ENCODE measurements around the gene HYOU1.

GRCh38 chr11:119025541-119025940 lies 31.5 kb downstream of the HYOU1 start:
- TF ChIP-seq POLR2AphosphoS5 (IDR thresholded peaks at IDR 0.05): no peak
- no peak for TF ChIP-seq CTCF (IDR thresholded peaks at IDR 0.05 in 8 of 11, conservative IDR thresholded peaks at IDR 0.05 in 3 of 11)
